Stomach smooth muscle (tissue), 2 donors: ENCODE measurements around the gene PHKG1.
"Not testable (repeated sequence)": the region's sequence is repeated elsewhere in the genome, so short reads cannot be mapped to it uniquely, and the experiment has no call there.

ENCODE experiments used
- H3K27ac ChIP-seq: one replicate; pipeline ENCODE4 v1.7.0; 2013; ENCODE audit warnings: mild to moderate bottlenecking, low read length, inconsistent platforms
- H3K27me3 ChIP-seq, 2 donors: one replicate each; pipeline ENCODE4 v1.7.0; 2013; ENCODE audit warnings: low read length in 2 of 2; ENCODE audit not compliant: insufficient read depth in 2 of 2, control insufficient read depth in 1 of 2
- H3K36me3 ChIP-seq, 2 donors: one replicate each; pipeline ENCODE4 v1.7.0; 2013; ENCODE audit warnings: low read length in 2 of 2; ENCODE audit not compliant: control insufficient read depth in 2 of 2, insufficient read depth in 2 of 2
- H3K4me1 ChIP-seq: one replicate; pipeline ENCODE4 v1.7.0; 2013; ENCODE audit warnings: low read length; ENCODE audit not compliant: control insufficient read depth, insufficient read depth
- H3K4me3 ChIP-seq, 2 donors: one replicate each; pipeline ENCODE4 v1.7.0; 2013; ENCODE audit warnings: low read length in 2 of 2
- H3K9ac ChIP-seq, 2 donors: one replicate each; pipeline ENCODE4 v1.7.0; 2013; ENCODE audit warnings: low read length in 2 of 2, mild to moderate bottlenecking in 1 of 2
- H3K9me3 ChIP-seq, 2 donors: one replicate each; pipeline ENCODE4 v1.7.0; 2013; ENCODE audit warnings: low read length in 2 of 2; ENCODE audit not compliant: control insufficient read depth in 2 of 2
- donor health status: healthy.
- donor health status: Pancreatic carcinoma.

The PHKG1 gene

GRCh38 chr7:56063500-56063881 lies 29.3 kb downstream of the PHKG1 start:
- H3K9me3 ChIP-seq: no peaks in the 10 kb centered on the region
- peak overlapping the region; percentile 90 for H3K27ac ChIP-seq
- H3K36me3 ChIP-seq: peaks cover 19 to 41% of the 10 kb centered on the region in 2 donors
- H3K27me3 ChIP-seq: no peaks in the 10 kb centered on the region
- H3K4me3 ChIP-seq: peak overlapping the region; percentile 88 to 94
- peak overlapping the region; percentile 72 to 85 for H3K9ac ChIP-seq
- H3K4me1 ChIP-seq: peaks cover 5% of the 10 kb centered on the region

GRCh38 chr7:56062382-56062781 lies 30.4 kb downstream of the PHKG1 start:
- H3K27ac ChIP-seq: no peak overlapping the region
- H3K36me3 ChIP-seq: peaks cover 25 to 49% of the 10 kb centered on the region in 2 donors
- no peaks in the 10 kb centered on the region for H3K27me3 ChIP-seq
- peaks cover 5% of the 10 kb centered on the region for H3K4me1 ChIP-seq
- no peak overlapping the region for H3K9ac ChIP-seq
- H3K9me3 ChIP-seq: no peaks in the 10 kb centered on the region
- no peak overlapping the region for H3K4me3 ChIP-seq

GRCh38 chr7:56053993-56054392 lies 38.8 kb downstream of the PHKG1 start:
- no peak overlapping the region for H3K9ac ChIP-seq
- no peak overlapping the region for H3K4me3 ChIP-seq
- H3K27ac ChIP-seq: no peak overlapping the region
- H3K36me3 ChIP-seq: peaks cover 22 to 46% of the 10 kb centered on the region in 2 donors
- no peaks in the 10 kb centered on the region for H3K27me3 ChIP-seq
- H3K9me3 ChIP-seq: no peaks in the 10 kb centered on the region
- peaks cover 24% of the 10 kb centered on the region for H3K4me1 ChIP-seq

GRCh38 chr7:56053379-56053778 lies 39.4 kb downstream of the PHKG1 start:
- Histone ChIP-seq H3K9ac (no peak overlapping the region), H3K4me3 (no peak overlapping the region), H3K9me3 (no peaks in the 10 kb centered on the region), H3K4me1 (peaks cover 24% of the 10 kb centered on the region), H3K36me3 (peaks cover 19 to 41% of the 10 kb centered on the region in 2 donors), H3K27me3 (no peaks in the 10 kb centered on the region), H3K27ac (no peak overlapping the region)

GRCh38 chr7:56051339-56052191 lies 41.2 kb downstream of the PHKG1 start, which contains the start of the genes CCT6A and PSPH:
CCT6A (plus strand) TSS chr7:56051765; CDS start chr7:56051849, 84 bp downstream.
PSPH (minus strand) TSS chr7:56051444; CDS start chr7:56021212, 30,232 bp downstream.
- peak within 1 kb of the TSS; percentile 93 to 98 for H3K4me3 ChIP-seq
- H3K36me3 ChIP-seq: peaks cover 10 to 27% of the 10 kb centered on the region in 2 donors
- peak within 1 kb of the TSS; percentile 94 for H3K27ac ChIP-seq
- H3K9me3 ChIP-seq: no peaks in the 10 kb centered on the region
- peaks cover 31% of the 10 kb centered on the region for H3K4me1 ChIP-seq
- H3K9ac ChIP-seq: peak within 1 kb of the TSS; percentile 97 to 99
- no peaks in the 10 kb centered on the region for H3K27me3 ChIP-seq

- H3K4me1 ChIP-seq: peaks cover 34% of the 10 kb centered on the region
- H3K27me3 ChIP-seq: no peaks in the 10 kb centered on the region
- H3K36me3 ChIP-seq: peaks cover 5 to 24% of the 10 kb centered on the region in 2 donors
- H3K9ac ChIP-seq: peak overlapping the region; percentile 91 to 99
- H3K9me3 ChIP-seq: no peaks in the 10 kb centered on the region
- peak overlapping the region; percentile 94 for H3K27ac ChIP-seq
- peak overlapping the region; percentile 93 to 98 for H3K4me3 ChIP-seq
These were observed 41.8 kb downstream of the PHKG1 start for GRCh38 chr7:56051053-56051338.

- H3K36me3 ChIP-seq, H3K27ac ChIP-seq, H3K9me3 ChIP-seq, H3K4me3 ChIP-seq, H3K27me3 ChIP-seq: not testable (repeated sequence)
- Histone ChIP-seq H3K4me1 (peaks cover 34% of the 10 kb centered on the region), H3K9ac (peak overlapping the region in 1 of 2 donors; percentile 33)
These were observed 44.0 kb downstream of the PHKG1 start for GRCh38 chr7:56048763-56049162.

- H3K9me3 ChIP-seq: no peaks in the 10 kb centered on the region
- H3K4me1 ChIP-seq: peaks cover 33% of the 10 kb centered on the region
- H3K4me3 ChIP-seq: no peak overlapping the region
- no peaks in the 10 kb centered on the region for H3K27me3 ChIP-seq
- H3K36me3 ChIP-seq: peaks cover 0 to 5% of the 10 kb centered on the region in 2 donors
- H3K27ac ChIP-seq: no peak overlapping the region
- H3K9ac ChIP-seq: no peak overlapping the region
These were observed 44.5 kb downstream of the PHKG1 start for GRCh38 chr7:56048245-56048644.

GRCh38 chr7:56047446-56048116 lies 45.2 kb downstream of the PHKG1 start:
- H3K9me3 ChIP-seq, H3K36me3 ChIP-seq, H3K27me3 ChIP-seq, H3K9ac ChIP-seq, H3K4me3 ChIP-seq: not testable (repeated sequence)
- peak overlapping the region; percentile 58 for H3K27ac ChIP-seq
- H3K4me1 ChIP-seq: peaks cover 27% of the 10 kb centered on the region

DNA sequence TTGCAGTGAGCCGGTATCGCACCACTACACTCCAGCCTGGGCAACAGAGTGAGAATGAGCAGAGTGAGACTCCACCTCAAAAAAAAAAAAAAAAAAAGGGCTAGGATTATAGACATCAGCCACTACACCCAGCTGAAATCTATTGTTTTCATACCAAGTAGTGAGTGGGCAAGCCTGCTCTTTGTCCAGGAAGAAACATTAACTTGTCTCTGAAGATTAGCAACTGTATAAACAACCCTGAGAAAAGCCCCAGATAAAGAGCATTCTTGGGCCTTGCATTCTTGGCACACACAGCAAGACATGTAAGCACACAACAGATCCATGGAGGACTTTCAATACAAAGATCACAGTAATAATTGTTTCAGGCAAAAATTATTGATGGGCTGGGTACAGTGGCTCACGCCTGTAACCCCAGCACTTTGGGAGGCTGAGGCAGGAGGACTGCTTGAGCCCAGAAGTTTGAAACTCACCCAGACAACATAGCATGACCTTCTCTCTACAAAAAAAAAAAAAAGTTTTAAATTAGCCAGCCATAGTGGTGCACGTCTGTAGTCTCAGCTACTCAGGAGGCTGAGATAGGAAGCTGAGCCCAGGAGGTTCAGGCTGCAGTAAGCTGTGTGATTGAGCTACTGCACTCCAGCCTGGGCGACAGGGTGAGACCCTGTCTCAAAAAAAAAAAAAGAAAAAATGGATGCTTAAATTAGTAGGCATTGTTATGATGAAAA lies 45.9 kb downstream of the PHKG1 start:
- no peaks in the 10 kb centered on the region for H3K36me3 ChIP-seq
- H3K4me3 ChIP-seq: peak overlapping the region in 1 of 2 donors; percentile 8
- H3K9ac ChIP-seq: no peak overlapping the region
- H3K27me3 ChIP-seq: no peaks in the 10 kb centered on the region
- no peaks in the 10 kb centered on the region for H3K9me3 ChIP-seq
- H3K27ac ChIP-seq: peak overlapping the region; percentile 58
- peaks cover 22% of the 10 kb centered on the region for H3K4me1 ChIP-seq
